Measurements from ENCODE around the gene GFI1B. TPM values are rescaled to one million over a fixed set of nuclear protein-coding genes. Genes with fewer than 3 reads are reported as not detected.

Gene GFI1B
- total RNA-seq, 1 experiment from 2014 or later: not detected

GRCh38 chr9:132976571-132976970, 1.9 kb upstream of the GFI1B start:
- CTCF ChIA-PET: interaction anchor here (1.3 kb wide), 1 partner anchor 46 kb away, joined by 4 read pairs; no protein-coding TSS in a partner anchor
- H3K36me3 Mint-ChIP-seq (ENCODE audit: insufficient read depth, unreplicated experiment): peaks cover 7% of the 10 kb centered on the region
- H3K9me3 Mint-ChIP-seq (ENCODE audit: low read depth, unreplicated experiment): no peaks in the 10 kb centered on the region
- no peak for DNase-seq
- H3K4me3 Mint-ChIP-seq (ENCODE audit: low read depth, unreplicated experiment): no peak overlapping the region
- TF ChIP-seq, protein P1, sequence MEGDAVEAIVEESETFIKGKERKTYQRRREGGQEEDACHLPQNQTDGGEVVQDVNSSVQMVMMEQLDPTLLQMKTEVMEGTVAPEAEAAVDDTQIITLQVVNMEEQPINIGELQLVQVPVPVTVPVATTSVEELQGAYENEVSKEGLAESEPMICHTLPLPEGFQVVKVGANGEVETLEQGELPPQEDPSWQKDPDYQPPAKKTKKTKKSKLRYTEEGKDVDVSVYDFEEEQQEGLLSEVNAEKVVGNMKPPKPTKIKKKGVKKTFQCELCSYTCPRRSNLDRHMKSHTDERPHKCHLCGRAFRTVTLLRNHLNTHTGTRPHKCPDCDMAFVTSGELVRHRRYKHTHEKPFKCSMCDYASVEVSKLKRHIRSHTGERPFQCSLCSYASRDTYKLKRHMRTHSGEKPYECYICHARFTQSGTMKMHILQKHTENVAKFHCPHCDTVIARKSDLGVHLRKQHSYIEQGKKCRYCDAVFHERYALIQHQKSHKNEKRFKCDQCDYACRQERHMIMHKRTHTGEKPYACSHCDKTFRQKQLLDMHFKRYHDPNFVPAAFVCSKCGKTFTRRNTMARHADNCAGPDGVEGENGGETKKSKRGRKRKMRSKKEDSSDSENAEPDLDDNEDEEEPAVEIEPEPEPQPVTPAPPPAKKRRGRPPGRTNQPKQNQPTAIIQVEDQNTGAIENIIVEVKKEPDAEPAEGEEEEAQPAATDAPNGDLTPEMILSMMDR (IDR thresholded peaks at IDR 0.05; ENCODE audit: unreplicated experiment): no peak
- intact Hi-C loops (cut with micrococcal nuclease; ENCODE audit: unreplicated experiment): no loop called here
- peaks cover 32% of the 10 kb centered on the region for H3K27me3 Mint-ChIP-seq (ENCODE audit: unreplicated experiment)
- H3K4me1 Mint-ChIP-seq (ENCODE audit: low read depth, unreplicated experiment): peaks cover 11% of the 10 kb centered on the region
- H3K27ac Mint-ChIP-seq (ENCODE audit: unreplicated experiment): no peak overlapping the region
- no TSS peak for BruUV-seq (replicated peaks)

DNA sequence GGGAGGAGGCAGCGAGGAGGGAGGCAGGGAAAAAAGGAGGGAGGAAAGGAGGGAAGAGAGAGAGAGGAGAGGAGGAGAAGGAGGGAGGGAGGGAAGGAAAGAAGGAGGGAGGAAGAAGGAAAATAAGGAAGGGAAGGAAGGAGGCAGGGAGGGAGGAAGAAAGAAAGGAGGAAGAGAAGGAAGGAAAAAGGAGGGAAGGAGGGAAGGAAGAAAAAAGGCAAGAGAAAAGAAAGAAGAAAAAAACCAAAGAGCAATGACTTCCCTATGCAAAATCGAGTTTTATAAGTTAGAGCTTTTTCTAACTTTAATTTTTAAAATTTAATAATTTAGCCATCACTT, 413 bp upstream of the GFI1B start:
- no peaks in the 10 kb centered on the region for H3K36me3 Mint-ChIP-seq (ENCODE audit: insufficient read depth, unreplicated experiment)
- H3K4me1 Mint-ChIP-seq (ENCODE audit: low read depth, unreplicated experiment): peaks cover 10% of the 10 kb centered on the region
- BruUV-seq (replicated peaks): no TSS peak
- no peak overlapping the region for H3K4me3 Mint-ChIP-seq (ENCODE audit: low read depth, unreplicated experiment)
- DNase-seq: no peak
- TF ChIP-seq, protein P1 (IDR thresholded peaks at IDR 0.05; ENCODE audit: unreplicated experiment): no peak
- intact Hi-C loops (cut with micrococcal nuclease; ENCODE audit: unreplicated experiment): no loop called here
- no peaks in the 10 kb centered on the region for H3K9me3 Mint-ChIP-seq (ENCODE audit: low read depth, unreplicated experiment)
- H3K27ac Mint-ChIP-seq (ENCODE audit: unreplicated experiment): no peak overlapping the region
- CTCF ChIA-PET: interaction anchor here (1.1 to 1.2 kb wide), 2 partner anchors 44 to 52 kb away, joined by 3 read pairs; partner anchors contain the start of gene GTF3C5
- H3K27me3 Mint-ChIP-seq (ENCODE audit: unreplicated experiment): peaks cover 32% of the 10 kb centered on the region

GRCh38 chr9:132980157-132980556, 1.7 kb downstream of the GFI1B start:
- TF ChIP-seq, protein P1 (IDR thresholded peaks at IDR 0.05; ENCODE audit: unreplicated experiment): no peak
- CTCF ChIA-PET: no interaction called here
- H3K27ac Mint-ChIP-seq (ENCODE audit: unreplicated experiment): no peak overlapping the region
- no peak overlapping the region for H3K4me3 Mint-ChIP-seq (ENCODE audit: low read depth, unreplicated experiment)
- H3K9me3 Mint-ChIP-seq (ENCODE audit: low read depth, unreplicated experiment): no peaks in the 10 kb centered on the region
- DNase-seq: no peak
- H3K4me1 Mint-ChIP-seq (ENCODE audit: low read depth, unreplicated experiment): peaks cover 7% of the 10 kb centered on the region
- peaks cover 32% of the 10 kb centered on the region for H3K27me3 Mint-ChIP-seq (ENCODE audit: unreplicated experiment)
- intact Hi-C loops (cut with micrococcal nuclease; ENCODE audit: unreplicated experiment): no loop called here
- BruUV-seq (replicated peaks): no TSS peak
- no peaks in the 10 kb centered on the region for H3K36me3 Mint-ChIP-seq (ENCODE audit: insufficient read depth, unreplicated experiment)

- intact Hi-C loops (cut with micrococcal nuclease; ENCODE audit: unreplicated experiment): no loop called here
- Mint-ChIP-seq H3K27me3 (ENCODE audit: unreplicated experiment) (peaks cover 50% of the 10 kb centered on the region), H3K27ac (ENCODE audit: unreplicated experiment) (no peak overlapping the region), H3K36me3 (ENCODE audit: insufficient read depth, unreplicated experiment) (no peaks in the 10 kb centered on the region), H3K9me3 (ENCODE audit: low read depth, unreplicated experiment) (no peaks in the 10 kb centered on the region), H3K4me3 (ENCODE audit: low read depth, unreplicated experiment) (no peak overlapping the region), H3K4me1 (ENCODE audit: low read depth, unreplicated experiment) (no peaks in the 10 kb centered on the region)
- no peak for DNase-seq
- BruUV-seq (replicated peaks): no TSS peak
- TF ChIP-seq, protein P1 (IDR thresholded peaks at IDR 0.05; ENCODE audit: unreplicated experiment): no peak
- CTCF ChIA-PET: interaction anchor here (0.6 to 1.4 kb wide), 3 partner anchors 12 to 42 kb away, joined by 3 to 7 read pairs (median 6); no protein-coding TSS in a partner anchor
Measured at GRCh38 chr9:132982458-132982857, 4.0 kb downstream of the GFI1B start.
